ENCODE data around the gene BHMT. TPM values are rescaled to one million over a fixed set of nuclear protein-coding genes. Genes with fewer than 3 reads are reported as not detected.

Gene BHMT
- total and polyA plus RNA-seq, 2 experiments from 2014 or later: 10.2 to 22.1 TPM

DNA sequence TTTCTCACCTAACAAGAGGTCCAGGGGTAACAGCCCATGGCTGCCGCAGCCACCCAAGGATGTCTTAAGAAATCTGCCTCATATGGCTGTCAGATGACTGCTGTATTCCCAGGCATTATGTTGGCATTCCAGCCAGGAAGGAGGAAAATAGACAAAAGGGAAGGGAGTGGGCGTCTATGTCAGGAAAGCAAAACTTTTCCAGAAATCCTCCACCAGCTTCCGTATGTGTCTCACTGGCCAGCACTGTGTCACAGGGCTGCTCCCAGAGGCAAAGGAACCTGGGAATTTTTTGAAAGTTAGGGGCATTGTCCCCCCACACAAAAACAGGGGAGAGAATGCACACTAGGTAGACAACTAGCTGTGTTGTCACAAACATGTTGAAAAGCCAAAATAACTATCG lies 34.8 kb upstream of the BHMT start:
- H4K20me1 ChIP-seq (ENCODE audit: insufficient read depth, poor library complexity, severe bottlenecking): no peaks in the 10 kb centered on the region
- H3K4me2 ChIP-seq: no peak overlapping the region
- no peaks in the 10 kb centered on the region for H3K4me1 ChIP-seq (ENCODE audit: insufficient read depth)
- H3K79me2 ChIP-seq: no peaks in the 10 kb centered on the region
- TF ChIP-seq EZH2phosphoT487 (IDR thresholded peaks at IDR 0.05; ENCODE audit: low read depth, severe bottlenecking, unreplicated experiment) (no peak), CTCF (IDR thresholded peaks at IDR 0.05; ENCODE audit: poor library complexity) (no peak), EZH2 (IDR thresholded peaks at IDR 0.05; ENCODE audit: borderline replicate concordance) (no peak)
- no peak overlapping the region for H3K27ac ChIP-seq
- DNase-seq (ENCODE audit: low spot score): no peak
- H3K9me3 ChIP-seq (ENCODE audit: low read depth): no peaks in the 10 kb centered on the region
- no peak overlapping the region for H2AFZ ChIP-seq
- H3K36me3 ChIP-seq (replicated peaks; ENCODE audit: insufficient read depth, low read depth): no peaks in the 10 kb centered on the region
- no peak overlapping the region for H3K4me3 ChIP-seq
- no peaks in the 10 kb centered on the region for H3K27me3 ChIP-seq
- 87% methylated on average over 4 of the region's 4 CpGs for WGBS (ENCODE audit: low lambda C conversion rate, missing lambda C conversion rate)
- H3K9me2 ChIP-seq (replicated peaks; ENCODE audit: insufficient read depth): no peaks in the 10 kb centered on the region

DNA sequence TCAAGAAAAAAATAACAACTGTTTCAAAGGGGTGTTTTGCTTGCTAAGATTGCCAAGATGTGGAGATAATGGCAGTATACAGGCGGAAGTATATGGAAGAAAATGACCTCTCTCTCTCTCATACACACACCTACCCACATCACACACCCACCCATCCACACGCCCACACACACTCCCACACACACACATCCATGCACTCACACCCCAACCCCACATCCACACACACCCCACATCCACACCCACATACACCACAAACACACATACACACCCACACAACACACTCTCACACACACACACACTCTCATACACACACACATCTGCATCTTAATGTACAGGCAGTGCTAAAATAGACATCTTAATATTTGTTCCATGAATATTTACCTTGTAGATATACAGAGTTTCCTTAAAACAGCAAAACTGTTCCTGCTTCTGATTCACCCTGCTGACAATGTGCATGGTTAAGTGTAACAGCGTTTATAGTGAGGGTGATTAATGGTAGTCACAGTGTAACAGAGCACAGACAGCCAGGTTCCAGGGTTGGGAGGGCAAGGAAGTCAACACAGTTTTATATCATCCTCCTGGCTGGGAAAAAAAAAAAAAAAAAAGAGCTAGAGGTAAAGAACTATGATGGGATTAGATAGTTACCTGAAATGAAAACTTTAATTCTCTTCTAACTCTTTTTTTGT lies 33.8 kb upstream of the BHMT start:
- no peaks in the 10 kb centered on the region for H4K20me1 ChIP-seq (ENCODE audit: insufficient read depth, poor library complexity, severe bottlenecking)
- no peaks in the 10 kb centered on the region for H3K27me3 ChIP-seq
- H3K79me2 ChIP-seq: no peaks in the 10 kb centered on the region
- H2AFZ ChIP-seq: no peak overlapping the region
- no peak overlapping the region for H3K4me2 ChIP-seq
- WGBS (ENCODE audit: low lambda C conversion rate, missing lambda C conversion rate): 37% methylated on average over 3 of the region's 3 CpGs
- H3K36me3 ChIP-seq (replicated peaks; ENCODE audit: insufficient read depth, low read depth): no peaks in the 10 kb centered on the region
- no peak overlapping the region for H3K4me3 ChIP-seq
- H3K9me2 ChIP-seq (replicated peaks; ENCODE audit: insufficient read depth): no peaks in the 10 kb centered on the region
- no peaks in the 10 kb centered on the region for H3K4me1 ChIP-seq (ENCODE audit: insufficient read depth)
- no peaks in the 10 kb centered on the region for H3K9me3 ChIP-seq (ENCODE audit: low read depth)
- H3K27ac ChIP-seq: no peak overlapping the region
- no peak for DNase-seq (ENCODE audit: low spot score)
- TF ChIP-seq EZH2 (IDR thresholded peaks at IDR 0.05; ENCODE audit: borderline replicate concordance) (no peak), CTCF (IDR thresholded peaks at IDR 0.05; ENCODE audit: poor library complexity) (no peak), EZH2phosphoT487 (IDR thresholded peaks at IDR 0.05; ENCODE audit: low read depth, severe bottlenecking, unreplicated experiment) (no peak)

DNA sequence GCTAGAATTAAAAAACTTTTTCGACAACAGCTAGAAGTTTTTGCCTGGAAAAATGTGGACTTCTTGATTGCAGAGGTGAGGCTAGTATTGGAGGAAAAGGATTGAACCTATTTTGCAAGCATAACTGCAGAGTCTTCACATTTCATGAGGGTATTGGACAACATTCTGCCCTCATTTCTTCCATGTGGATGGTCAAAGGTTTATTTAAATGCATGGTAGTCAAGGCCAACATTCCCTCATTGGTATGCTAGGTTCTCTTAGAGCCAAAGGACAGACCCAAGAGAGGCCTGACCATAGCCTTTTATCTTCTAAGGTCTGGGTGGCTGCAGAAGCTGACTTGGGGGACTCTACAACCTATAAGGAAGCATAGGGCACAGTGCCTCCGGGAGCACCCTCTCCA lies 30.8 kb upstream of the BHMT start:
- no peak for DNase-seq (ENCODE audit: low spot score)
- Histone ChIP-seq H3K4me3 (no peak overlapping the region), H3K36me3 (replicated peaks; ENCODE audit: insufficient read depth, low read depth) (no peaks in the 10 kb centered on the region), H2AFZ (no peak overlapping the region), H3K9me2 (replicated peaks; ENCODE audit: insufficient read depth) (no peaks in the 10 kb centered on the region), H3K27ac (no peak overlapping the region), H3K4me1 (ENCODE audit: insufficient read depth) (no peaks in the 10 kb centered on the region), H3K4me2 (no peak overlapping the region), H3K9me3 (ENCODE audit: low read depth) (no peaks in the 10 kb centered on the region), H4K20me1 (ENCODE audit: insufficient read depth, poor library complexity, severe bottlenecking) (no peaks in the 10 kb centered on the region), H3K79me2 (no peaks in the 10 kb centered on the region), H3K27me3 (no peaks in the 10 kb centered on the region)
- 92% methylated on average over 2 of the region's 2 CpGs for WGBS (ENCODE audit: low lambda C conversion rate, missing lambda C conversion rate)
- TF ChIP-seq EZH2 (IDR thresholded peaks at IDR 0.05; ENCODE audit: borderline replicate concordance) (no peak), CTCF (IDR thresholded peaks at IDR 0.05; ENCODE audit: poor library complexity) (no peak), EZH2phosphoT487 (IDR thresholded peaks at IDR 0.05; ENCODE audit: low read depth, severe bottlenecking, unreplicated experiment) (no peak)

All from hepatocyte (in vitro differentiated cells).